ENCODE data around the gene ELMO1. TPM values are rescaled to one million over a fixed set of nuclear protein-coding genes. Genes with fewer than 3 reads are reported as not detected.

ELMO1 gene
- total RNA-seq, 1 experiment from 2014 or later: 7.8 TPM

DNA sequence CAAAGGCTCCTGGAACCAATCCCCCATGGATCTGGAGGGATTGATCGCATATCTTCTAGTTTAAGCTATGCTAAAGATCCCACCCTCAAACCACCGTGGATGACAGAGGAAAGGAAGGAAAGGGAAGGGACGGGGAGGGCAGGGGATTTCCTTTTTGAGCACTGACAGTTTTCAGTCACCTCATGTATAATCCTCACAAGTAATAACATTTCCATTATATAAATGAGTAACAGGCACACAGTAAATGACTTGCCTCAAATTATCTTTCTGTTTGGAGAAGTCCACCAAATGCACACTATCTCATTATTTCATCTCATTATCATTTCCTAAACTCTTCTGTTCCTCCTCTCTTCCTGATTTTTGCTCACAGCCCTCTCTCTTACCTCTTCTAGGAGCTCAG lies 597.3 kb downstream of the ELMO1 start:
- Histone ChIP-seq H2BK12ac (ENCODE audit: insufficient read length, low read depth, low read length) (no peak overlapping the region), H2BK120ac (ENCODE audit: low read depth, low read length, poor library complexity, severe bottlenecking) (no peak overlapping the region), H3K27ac (ENCODE audit: insufficient read length, low read depth, low read length) (no peak overlapping the region), H3K23me2 (ENCODE audit: insufficient read length, low read depth, low read length, poor library complexity, severe bottlenecking) (no peaks in the 10 kb centered on the region), H2BK5ac (ENCODE audit: insufficient read length, low read length) (no peak overlapping the region), H4K91ac (ENCODE audit: insufficient read length, low read depth, low read length) (no peak overlapping the region), H4K8ac (replicated peaks; ENCODE audit: insufficient read length, low read depth, low read length) (no peak overlapping the region), H3K14ac (ENCODE audit: insufficient read depth, low read length) (no peak overlapping the region), H3K18ac (ENCODE audit: insufficient read length, low read depth, low read length) (no peak overlapping the region), H3K4me1 (ENCODE audit: insufficient read depth, low read length) (no peaks in the 10 kb centered on the region), H2AK5ac (ENCODE audit: insufficient read length, low read length) (no peak overlapping the region), H2BK20ac (ENCODE audit: low read depth, low read length, poor library complexity, severe bottlenecking) (no peak overlapping the region), H2AFZ (ENCODE audit: low read length) (no peak overlapping the region), H3K23ac (ENCODE audit: insufficient read length, low read depth, low read length) (no peak overlapping the region), H3K4me2 (ENCODE audit: insufficient read depth, insufficient read length, low read length) (no peak overlapping the region), H3K9ac (ENCODE audit: extremely low read depth, insufficient read length, low read length) (no peak overlapping the region), H3K79me2 (ENCODE audit: insufficient read depth, low read length) (no peaks in the 10 kb centered on the region), H4K20me1 (ENCODE audit: control insufficient read depth, insufficient read depth, insufficient read length) (no peaks in the 10 kb centered on the region), H4K5ac (ENCODE audit: insufficient read length, low read depth, low read length) (no peak overlapping the region), H3T11ph (ENCODE audit: low read length) (no peak overlapping the region), H3K56ac (ENCODE audit: insufficient read length, low read depth, low read length) (no peak overlapping the region), H3K27me3 (ENCODE audit: insufficient read depth, low read length) (no peaks in the 10 kb centered on the region), H3K9me3 (ENCODE audit: control insufficient read depth, low read depth, low read length) (no peaks in the 10 kb centered on the region), H3K79me1 (ENCODE audit: insufficient read depth, low read depth, low read length, poor library complexity, severe bottlenecking) (no peaks in the 10 kb centered on the region), H3K4ac (ENCODE audit: low read depth, low read length) (no peak overlapping the region), H2BK15ac (ENCODE audit: low read depth, low read length) (no peak overlapping the region)
- Mint-ChIP-seq H3K27ac (no peak overlapping the region), H3K4me3 (no peak overlapping the region), H3K4me1 (peaks cover 3 to 6% of the 10 kb centered on the region in 2 experiments; a peak in 1 of 4 replicates), H3K27me3 (ENCODE audit: low read depth) (0 out of 2 replicates have a peak, but pooled peaks cover 1% of the 10 kb centered on the region), H3K9me3 (peaks cover 11 to 12% of the 10 kb centered on the region in 2 experiments), H3K36me3 (ENCODE audit: insufficient read depth in 1 of 3, low read depth in 3 of 3) (peaks cover 9 to 14% (median 14%) of the 10 kb centered on the region in 3 experiments)
- WGBS (ENCODE audit: extremely low coverage, insufficient read length, low lambda C conversion rate): no CpG with 5 or more reads among the region's 3 CpGs
- no peak for TF ChIP-seq CTCF (conservative IDR thresholded peaks at IDR 0.05)
- DNase-seq: no peak
